ENCODE results near the gene TET2. TPM values are rescaled to one million over a fixed set of nuclear protein-coding genes. Genes with fewer than 3 reads are reported as not detected.

TET2 gene
- total and polyA plus RNA-seq, 2 donors from 2014 or later: 1.8 to 31.5 TPM

DNA sequence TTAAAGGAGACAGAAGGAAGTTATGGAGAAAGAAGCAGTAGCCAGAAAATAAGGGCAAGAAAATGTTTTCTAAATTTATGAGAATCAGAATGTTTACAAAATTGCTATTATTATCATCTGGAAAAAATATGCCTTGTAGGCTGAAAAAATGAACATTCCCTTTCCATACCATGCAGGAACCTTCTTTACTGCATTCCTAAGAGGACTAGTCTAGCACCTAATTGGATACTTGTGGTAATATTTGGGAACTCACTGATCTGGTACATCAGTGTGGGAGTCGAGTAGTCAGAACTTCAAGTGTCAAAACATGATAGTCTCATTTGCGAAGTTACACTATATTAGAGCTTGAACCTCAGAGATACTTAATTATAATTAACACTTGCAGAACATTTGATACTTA is 51.9 kb downstream of the TET2 start:
- H3K36me3 ChIP-seq (ENCODE audit: control insufficient read depth in 2 of 3, insufficient read depth in 3 of 3, low read length in 3 of 3): peaks cover 0 to 5% (median 0%) of the 10 kb centered on the region in 3 donors
- H3K27ac ChIP-seq (ENCODE audit: low read depth in 2 of 2, low read length in 2 of 2): no peak overlapping the region
- TF ChIP-seq, protein P1, sequence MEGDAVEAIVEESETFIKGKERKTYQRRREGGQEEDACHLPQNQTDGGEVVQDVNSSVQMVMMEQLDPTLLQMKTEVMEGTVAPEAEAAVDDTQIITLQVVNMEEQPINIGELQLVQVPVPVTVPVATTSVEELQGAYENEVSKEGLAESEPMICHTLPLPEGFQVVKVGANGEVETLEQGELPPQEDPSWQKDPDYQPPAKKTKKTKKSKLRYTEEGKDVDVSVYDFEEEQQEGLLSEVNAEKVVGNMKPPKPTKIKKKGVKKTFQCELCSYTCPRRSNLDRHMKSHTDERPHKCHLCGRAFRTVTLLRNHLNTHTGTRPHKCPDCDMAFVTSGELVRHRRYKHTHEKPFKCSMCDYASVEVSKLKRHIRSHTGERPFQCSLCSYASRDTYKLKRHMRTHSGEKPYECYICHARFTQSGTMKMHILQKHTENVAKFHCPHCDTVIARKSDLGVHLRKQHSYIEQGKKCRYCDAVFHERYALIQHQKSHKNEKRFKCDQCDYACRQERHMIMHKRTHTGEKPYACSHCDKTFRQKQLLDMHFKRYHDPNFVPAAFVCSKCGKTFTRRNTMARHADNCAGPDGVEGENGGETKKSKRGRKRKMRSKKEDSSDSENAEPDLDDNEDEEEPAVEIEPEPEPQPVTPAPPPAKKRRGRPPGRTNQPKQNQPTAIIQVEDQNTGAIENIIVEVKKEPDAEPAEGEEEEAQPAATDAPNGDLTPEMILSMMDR (IDR thresholded peaks at IDR 0.05; ENCODE audit: borderline replicate concordance, extremely low read depth, insufficient read depth): no peak
- H3K9me3 ChIP-seq (ENCODE audit: control insufficient read depth in 2 of 3, insufficient read depth in 1 of 3, low read length in 3 of 3): no peaks in the 10 kb centered on the region
- FAIRE-seq (no peak), DNase-seq (no peak)
- H3K4me3 ChIP-seq (ENCODE audit: low read length in 3 of 3): no peak overlapping the region
- H3K27me3 ChIP-seq (ENCODE audit: control insufficient read depth, insufficient read depth, low read length): no peaks in the 10 kb centered on the region
- intact Hi-C loops (cut with DNase I): no loop called here
- no peak overlapping the region for H3K9ac ChIP-seq (ENCODE audit: low read length in 3 of 3)
- H3K4me1 ChIP-seq (ENCODE audit: control insufficient read depth in 2 of 3, insufficient read depth in 2 of 3, low read depth in 1 of 3, low read length in 3 of 3): no peaks in the 10 kb centered on the region

DNA sequence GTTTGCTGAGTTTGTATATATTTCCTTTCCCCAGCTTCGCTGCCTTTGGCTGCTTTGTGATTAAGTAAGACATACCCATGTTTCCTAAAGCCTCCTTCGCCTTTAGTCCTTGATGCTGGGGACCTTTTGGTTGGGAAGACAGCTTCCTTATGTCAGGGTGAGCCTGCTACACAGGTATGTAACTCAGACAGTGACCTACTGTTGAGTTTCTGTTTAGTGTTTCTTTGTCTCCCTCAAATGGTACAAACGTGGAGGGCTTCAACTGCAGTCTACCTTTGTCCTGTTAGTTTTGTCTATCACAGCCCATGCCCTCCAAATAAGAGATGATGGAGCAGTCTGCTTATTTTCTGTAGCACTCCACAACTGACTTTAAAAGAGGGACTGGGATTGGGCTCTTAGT is 59.5 kb downstream of the TET2 start:
- Histone ChIP-seq H3K27me3 (ENCODE audit: control insufficient read depth, insufficient read depth, low read length) (no peaks in the 10 kb centered on the region), H3K27ac (ENCODE audit: low read depth in 2 of 2, low read length in 2 of 2) (no peak overlapping the region), H3K9ac (ENCODE audit: low read length in 3 of 3) (no peak overlapping the region), H3K4me3 (ENCODE audit: low read length in 3 of 3) (no peak overlapping the region), H3K36me3 (ENCODE audit: control insufficient read depth in 2 of 3, insufficient read depth in 3 of 3, low read length in 3 of 3) (no peaks in the 10 kb centered on the region), H3K4me1 (ENCODE audit: control insufficient read depth in 2 of 3, insufficient read depth in 2 of 3, low read depth in 1 of 3, low read length in 3 of 3) (peaks cover 0 to 18% (median 0%) of the 10 kb centered on the region in 3 donors), H3K9me3 (ENCODE audit: control insufficient read depth in 2 of 3, insufficient read depth in 1 of 3, low read length in 3 of 3) (no peaks in the 10 kb centered on the region)
- intact Hi-C loops (cut with DNase I): no loop called here
- TF ChIP-seq, protein P1 (IDR thresholded peaks at IDR 0.05; ENCODE audit: borderline replicate concordance, extremely low read depth, insufficient read depth): no peak
- no peak for FAIRE-seq
- no peak for DNase-seq

DNA sequence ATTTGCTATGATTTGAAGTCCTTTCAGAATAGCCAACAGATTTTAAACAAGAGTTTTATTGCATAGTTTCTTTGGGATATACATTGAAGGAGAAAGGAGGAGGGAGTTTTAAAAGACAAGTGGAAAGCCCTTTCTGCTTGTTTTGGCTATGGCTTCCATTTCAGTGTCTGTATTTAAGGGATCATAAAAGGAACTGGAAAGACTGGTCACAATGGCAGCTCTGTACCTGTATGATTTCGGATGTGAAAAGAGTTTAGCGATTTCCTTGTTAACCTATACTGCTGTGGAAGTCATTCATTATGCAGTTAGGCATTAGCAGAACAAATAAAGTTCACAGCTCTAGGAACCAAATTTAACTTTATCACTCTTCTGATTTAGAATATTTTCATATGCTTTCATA is 60.7 kb downstream of the TET2 start:
- FAIRE-seq: no peak
- Histone ChIP-seq H3K9ac (ENCODE audit: low read length in 3 of 3) (no peak overlapping the region), H3K36me3 (ENCODE audit: control insufficient read depth in 2 of 3, insufficient read depth in 3 of 3, low read length in 3 of 3) (no peaks in the 10 kb centered on the region), H3K4me1 (ENCODE audit: control insufficient read depth in 2 of 3, insufficient read depth in 2 of 3, low read depth in 1 of 3, low read length in 3 of 3) (peaks cover 0 to 18% (median 0%) of the 10 kb centered on the region in 3 donors), H3K27ac (ENCODE audit: low read depth in 2 of 2, low read length in 2 of 2) (no peak overlapping the region), H3K9me3 (ENCODE audit: control insufficient read depth in 2 of 3, insufficient read depth in 1 of 3, low read length in 3 of 3) (no peaks in the 10 kb centered on the region), H3K4me3 (ENCODE audit: low read length in 3 of 3) (no peak overlapping the region), H3K27me3 (ENCODE audit: control insufficient read depth, insufficient read depth, low read length) (no peaks in the 10 kb centered on the region)
- no peak for DNase-seq
- TF ChIP-seq, protein P1 (IDR thresholded peaks at IDR 0.05; ENCODE audit: borderline replicate concordance, extremely low read depth, insufficient read depth): no peak
- intact Hi-C loops (cut with DNase I): no loop called here

DNA sequence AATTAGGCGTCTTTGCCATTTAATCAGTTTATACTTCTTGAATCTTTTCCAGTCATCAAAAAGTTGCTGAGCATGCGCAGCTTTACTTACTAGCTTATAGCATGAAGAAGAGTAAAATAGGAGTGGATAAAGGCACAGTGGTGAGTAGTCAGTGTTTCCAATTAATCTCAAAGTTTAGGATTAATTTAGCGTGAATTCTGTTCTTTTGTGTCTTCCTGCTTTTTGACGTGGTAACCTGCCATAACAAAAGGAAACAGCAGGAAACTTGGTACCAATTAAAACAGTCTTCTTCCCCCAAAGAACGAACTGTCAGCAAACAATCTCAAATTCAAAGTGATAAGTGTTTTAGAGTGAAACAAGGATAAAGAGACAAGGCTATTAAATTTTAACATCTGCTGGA is 61.9 kb downstream of the TET2 start:
- DNase-seq (no peak), FAIRE-seq (no peak)
- Histone ChIP-seq H3K9me3 (ENCODE audit: control insufficient read depth in 2 of 3, insufficient read depth in 1 of 3, low read length in 3 of 3) (no peaks in the 10 kb centered on the region), H3K4me1 (ENCODE audit: control insufficient read depth in 2 of 3, insufficient read depth in 2 of 3, low read depth in 1 of 3, low read length in 3 of 3) (peaks cover 0 to 18% (median 0%) of the 10 kb centered on the region in 3 donors), H3K27me3 (ENCODE audit: control insufficient read depth, insufficient read depth, low read length) (no peaks in the 10 kb centered on the region), H3K4me3 (ENCODE audit: low read length in 3 of 3) (no peak overlapping the region), H3K27ac (ENCODE audit: low read depth in 2 of 2, low read length in 2 of 2) (no peak overlapping the region), H3K9ac (ENCODE audit: low read length in 3 of 3) (no peak overlapping the region), H3K36me3 (ENCODE audit: control insufficient read depth in 2 of 3, insufficient read depth in 3 of 3, low read length in 3 of 3) (no peaks in the 10 kb centered on the region)
- intact Hi-C loops (cut with DNase I): no loop called here
- TF ChIP-seq, protein P1 (IDR thresholded peaks at IDR 0.05; ENCODE audit: borderline replicate concordance, extremely low read depth, insufficient read depth): no peak
